ENCODE results near the gene BCL2L13.

- no peak for TF ChIP-seq EZH2phosphoT487 (IDR thresholded peaks at IDR 0.05; ENCODE audit: low read depth, severe bottlenecking, unreplicated experiment)
- no peak for TF ChIP-seq EZH2 (IDR thresholded peaks at IDR 0.05; ENCODE audit: borderline replicate concordance)
Observed at GRCh38 chr22:17665248-17665647, 26.7 kb downstream of the BCL2L13 start.

Data from hepatocyte (in vitro differentiated cells).